PC-9 (cell line): ENCODE measurements around the gene PGBD5. TPM values are rescaled to one million over a fixed set of nuclear protein-coding genes. Genes with fewer than 3 reads are reported as not detected.

Experiments used
- BruUV-seq: library from RNA; stranded (reverse); fragments of 400-500 nt; replicated peaks from 2 replicates; lab custom pipeline; 2021; lab: Mats Ljungman, UMichigan
- CTCF ChIA-PET: fragments of 300-600 bp; sonication (Branson Sonifier 250); formaldehyde crosslinking; loops from one replicate; lab custom pipeline; 2022; ENCODE audit warnings: antibody characterized with exemption; lab: Charles Lee
- POLR2A ChIA-PET: fragments of 300-600 bp; sonication (Branson Sonifier 250); formaldehyde crosslinking; loops from one replicate; lab custom pipeline; 2022; ENCODE audit warnings: antibody characterized with exemption; ENCODE audit not compliant: unreplicated experiment; lab: Charles Lee
- DNase-seq, 2 experiments: peaks; one replicate each; pipeline versions ENCODE4 v3.0.0 to v3.0.0-alpha.2; 2015 to 2022; ENCODE audit warnings: mixed read lengths in 1 of 2
- H2AFZ ChIP-seq: fragments of 200-600 bp; sonication (generic); 2 replicates; pipeline ENCODE4 v1.8.1; 2017; ENCODE audit warnings: antibody characterized with exemption
- H3F3A ChIP-seq: fragments of 200-600 bp; sonication (generic); 2 replicates; pipeline ENCODE4 v1.8.1; 2017; ENCODE audit warnings: antibody characterized with exemption, mild to moderate bottlenecking, low read depth; ENCODE audit not compliant: insufficient read depth
- H3K27ac ChIP-seq: fragments of 200-600 bp; sonication (generic); 2 replicates; pipeline ENCODE4 v1.6.1; 2016; ENCODE audit warnings: mixed run types
- H3K27me3 ChIP-seq: fragments of 200-600 bp; sonication (generic); 2 replicates; pipeline ENCODE4 v1.6.1; 2016; ENCODE audit warnings: low read depth, mixed run types; ENCODE audit not compliant: insufficient read depth
- H3K36me3 ChIP-seq: fragments of 200-600 bp; sonication (generic); 2 replicates; pipeline ENCODE4 v1.6.1; 2016; ENCODE audit warnings: low read depth, mixed run types
- H3K4me1 ChIP-seq: fragments of 200-600 bp; sonication (generic); replicated peaks from 2 replicates; pipeline ENCODE4 v1.6.1; 2016; ENCODE audit warnings: mixed run types; ENCODE audit not compliant: insufficient read depth
- H3K4me2 ChIP-seq: fragments of 200-600 bp; sonication (generic); 2 replicates; pipeline ENCODE4 v1.6.1; 2017; ENCODE audit warnings: mixed run types
- H3K4me3 ChIP-seq: fragments of 200-600 bp; sonication (generic); 2 replicates; pipeline ENCODE4 v1.6.1; 2016; ENCODE audit warnings: mixed run types
- H3K79me2 ChIP-seq: fragments of 200-600 bp; sonication (generic); 2 replicates; pipeline ENCODE4 v1.6.1; 2017; ENCODE audit warnings: low read depth, mixed run types
- H3K9me2 ChIP-seq: fragments of 200-600 bp; sonication (generic); 2 replicates; pipeline ENCODE4 v1.8.1; 2017; ENCODE audit warnings: mild to moderate bottlenecking; ENCODE audit not compliant: insufficient read depth
- H3K9me3 ChIP-seq: fragments of 200-600 bp; sonication (generic); 2 replicates; pipeline ENCODE4 v1.8.1; 2016; ENCODE audit warnings: low read depth; ENCODE audit not compliant: insufficient read depth
- H4K20me1 ChIP-seq: fragments of 200-600 bp; sonication (generic); 2 replicates; pipeline ENCODE4 v1.8.1; 2017; ENCODE audit not compliant: insufficient read depth
- EZH2 ChIP-seq: fragments of 200-600 bp; sonication (generic); IDR thresholded peaks from 2 replicates; pipeline ENCODE4 v1.8.0; 2017; ENCODE audit warnings: antibody characterized with exemption, low read depth
- intact Hi-C: fragments of 100-400 bp; cut with micrococcal nuclease; formaldehyde crosslinking; loops from one replicate; pipeline ENCODE4 v1.10.0; 2022; ENCODE audit not compliant: unreplicated experiment
- total RNA-seq: library from RNA; stranded (reverse); gene quantifications from 2 replicates; pipeline ENCODE4 v1.2.3, GENCODE V29; 2021
- TF ChIP-seq, protein P1 (sequence below): fragments of 200-600 bp; sonication (generic); conservative IDR thresholded peaks from 2 replicates; pipeline ENCODE4 v1.6.1; 2017; ENCODE audit warnings: mixed run types, antibody characterized with exemption, mild to moderate bottlenecking, moderate library complexity

PGBD5 gene
- total RNA-seq, 1 experiment from 2014 or later = not detected

GRCh38 chr1:230469271-230469670 lies 43.1 kb upstream of the PGBD5 start:
- Histone ChIP-seq H3K4me2 (no peak overlapping the region), H3K9me2 (no peaks in the 10 kb centered on the region), H3K4me3 (no peak overlapping the region), H3K27me3 (peaks cover 19% of the 10 kb centered on the region; the same call in 1 of the 2 replicates), H3K4me1 (no peaks in the 10 kb centered on the region), H3K27ac (no peak overlapping the region), H3K9me3 (0 out of 2 replicates have a peak, but pooled peaks cover 5% of the 10 kb centered on the region), H2AFZ (no peak overlapping the region), H3K79me2 (no peaks in the 10 kb centered on the region), H3K36me3 (no peaks in the 10 kb centered on the region), H3F3A (no peaks in the 10 kb centered on the region), H4K20me1 (no peaks in the 10 kb centered on the region)
- POLR2A ChIA-PET = no interaction called here
- BruUV-seq = no TSS peak
- intact Hi-C loops = no loop called here
- no peak for TF ChIP-seq EZH2
- CTCF ChIA-PET = no interaction called here
- DNase-seq = no peak

DNA sequence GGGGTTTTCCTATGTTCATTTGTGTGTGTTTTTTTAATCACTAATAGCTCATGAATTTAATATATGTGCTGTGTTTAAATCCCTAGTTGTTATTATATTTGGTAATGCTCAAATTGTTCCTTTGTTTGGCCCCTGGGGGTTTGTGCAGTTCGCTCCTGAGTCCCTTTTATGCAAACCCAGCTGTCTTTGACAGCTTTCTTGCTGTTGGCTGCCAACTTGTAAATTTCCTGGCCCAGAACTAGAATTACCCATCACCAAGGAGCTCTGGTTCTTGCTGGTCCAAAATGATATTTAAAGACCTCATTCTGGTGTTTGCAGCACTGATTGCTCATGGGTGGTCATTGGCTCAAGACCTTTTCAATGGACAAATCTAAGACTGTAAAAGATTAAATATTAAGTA lies 39.6 kb upstream of the PGBD5 start:
- Histone ChIP-seq H3K4me1 (no peaks in the 10 kb centered on the region), H3K27ac (no peak overlapping the region), H3K79me2 (no peaks in the 10 kb centered on the region), H3F3A (no peaks in the 10 kb centered on the region), H2AFZ (no peak overlapping the region), H3K9me2 (no peaks in the 10 kb centered on the region), H3K9me3 (no peaks in the 10 kb centered on the region), H3K27me3 (0 out of 2 replicates have a peak, but pooled peaks cover 3% of the 10 kb centered on the region), H3K36me3 (no peaks in the 10 kb centered on the region), H4K20me1 (no peaks in the 10 kb centered on the region), H3K4me2 (no peak overlapping the region), H3K4me3 (no peak overlapping the region)
- BruUV-seq = no TSS peak
- TF ChIP-seq EZH2 = no peak
- TF ChIP-seq, protein P1, sequence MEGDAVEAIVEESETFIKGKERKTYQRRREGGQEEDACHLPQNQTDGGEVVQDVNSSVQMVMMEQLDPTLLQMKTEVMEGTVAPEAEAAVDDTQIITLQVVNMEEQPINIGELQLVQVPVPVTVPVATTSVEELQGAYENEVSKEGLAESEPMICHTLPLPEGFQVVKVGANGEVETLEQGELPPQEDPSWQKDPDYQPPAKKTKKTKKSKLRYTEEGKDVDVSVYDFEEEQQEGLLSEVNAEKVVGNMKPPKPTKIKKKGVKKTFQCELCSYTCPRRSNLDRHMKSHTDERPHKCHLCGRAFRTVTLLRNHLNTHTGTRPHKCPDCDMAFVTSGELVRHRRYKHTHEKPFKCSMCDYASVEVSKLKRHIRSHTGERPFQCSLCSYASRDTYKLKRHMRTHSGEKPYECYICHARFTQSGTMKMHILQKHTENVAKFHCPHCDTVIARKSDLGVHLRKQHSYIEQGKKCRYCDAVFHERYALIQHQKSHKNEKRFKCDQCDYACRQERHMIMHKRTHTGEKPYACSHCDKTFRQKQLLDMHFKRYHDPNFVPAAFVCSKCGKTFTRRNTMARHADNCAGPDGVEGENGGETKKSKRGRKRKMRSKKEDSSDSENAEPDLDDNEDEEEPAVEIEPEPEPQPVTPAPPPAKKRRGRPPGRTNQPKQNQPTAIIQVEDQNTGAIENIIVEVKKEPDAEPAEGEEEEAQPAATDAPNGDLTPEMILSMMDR = no peak
- CTCF ChIA-PET = no interaction called here
- intact Hi-C loops = no loop called here
- POLR2A ChIA-PET = no interaction called here
- DNase-seq = no peak

DNA sequence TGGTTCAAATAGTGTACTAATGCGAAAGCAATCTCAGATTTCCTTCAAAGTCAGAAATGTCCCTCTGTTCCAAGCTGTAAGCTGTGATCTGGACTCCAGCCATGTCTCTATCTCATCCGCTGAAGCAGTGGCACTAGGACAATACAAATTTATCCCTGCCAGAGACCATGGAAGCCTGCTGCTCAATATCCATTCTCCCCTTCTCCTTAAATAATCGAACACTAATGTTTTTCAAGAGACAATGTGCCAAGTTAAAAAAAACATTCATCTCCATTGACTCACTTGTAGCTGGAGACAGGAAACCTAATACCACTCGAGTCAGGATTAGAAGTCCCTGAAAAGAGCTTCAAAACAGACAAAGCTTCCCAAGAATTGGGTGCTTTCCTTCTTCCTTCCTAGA lies 38.5 kb upstream of the PGBD5 start:
- Histone ChIP-seq H3F3A (peaks cover under 1% of the 10 kb centered on the region; the same call in 1 of the 2 replicates), H3K9me2 (no peaks in the 10 kb centered on the region), H3K27me3 (0 out of 2 replicates have a peak, but pooled peaks cover 3% of the 10 kb centered on the region), H3K4me1 (peaks cover 3% of the 10 kb centered on the region; the same call in 1 of the 2 replicates), H3K36me3 (no peaks in the 10 kb centered on the region), H3K9me3 (no peaks in the 10 kb centered on the region), H3K79me2 (no peaks in the 10 kb centered on the region), H4K20me1 (no peaks in the 10 kb centered on the region), H3K4me2 (no peak overlapping the region), H2AFZ (no peak overlapping the region), H3K4me3 (no peak overlapping the region), H3K27ac (no peak overlapping the region)
- TF ChIP-seq, protein P1 = no peak
- DNase-seq = no peak
- ChIA-PET POLR2A (no interaction called here), CTCF (no interaction called here)
- intact Hi-C loops = no loop called here
- no TSS peak for BruUV-seq

GRCh38 chr1:230463760-230464159 lies 37.6 kb upstream of the PGBD5 start:
- BruUV-seq = no TSS peak
- intact Hi-C loops = no loop called here
- no peaks in the 10 kb centered on the region for H3K36me3 ChIP-seq
- peaks cover 10% of the 10 kb centered on the region; the same call in 1 of the 2 replicates for H3F3A ChIP-seq
- H4K20me1 ChIP-seq = no peaks in the 10 kb centered on the region
- TF ChIP-seq, protein P1 = no peak
- no peak for TF ChIP-seq EZH2
- H3K9me2 ChIP-seq = no peaks in the 10 kb centered on the region
- H3K4me1 ChIP-seq = peaks cover 12% of the 10 kb centered on the region
- 0 out of 2 replicates have a peak, but pooled peaks cover 3% of the 10 kb centered on the region for H3K27me3 ChIP-seq
- no peaks in the 10 kb centered on the region for H3K9me3 ChIP-seq
- H3K27ac ChIP-seq = no peak overlapping the region
- ChIA-PET CTCF (no interaction called here), POLR2A (no interaction called here)
- H2AFZ ChIP-seq = no peak overlapping the region
- H3K4me3 ChIP-seq = no peak overlapping the region
- H3K4me2 ChIP-seq = no peak overlapping the region
- no peaks in the 10 kb centered on the region for H3K79me2 ChIP-seq
- no peak for DNase-seq
